HL-60 (cell line): ENCODE results near the gene CACNA1D.

Experiments
- GABPA ChIP-seq: IDR thresholded peaks from 2 replicates; pipeline ENCODE4 v1.6.1; 2012; ENCODE audit warnings: low read depth
- TF ChIP-seq, protein P1 (sequence below): IDR thresholded peaks from one replicate; pipeline ENCODE4 v1.5.1; 2011; ENCODE audit warnings: low read length, control low read depth, inconsistent platforms; ENCODE audit not compliant: insufficient read depth
- TF ChIP-seq, protein P2 (sequence below): IDR thresholded peaks from 2 replicates; pipeline ENCODE4 v1.6.1; 2012; ENCODE audit warnings: low read depth; ENCODE audit not compliant: insufficient replicate concordance

DNA sequence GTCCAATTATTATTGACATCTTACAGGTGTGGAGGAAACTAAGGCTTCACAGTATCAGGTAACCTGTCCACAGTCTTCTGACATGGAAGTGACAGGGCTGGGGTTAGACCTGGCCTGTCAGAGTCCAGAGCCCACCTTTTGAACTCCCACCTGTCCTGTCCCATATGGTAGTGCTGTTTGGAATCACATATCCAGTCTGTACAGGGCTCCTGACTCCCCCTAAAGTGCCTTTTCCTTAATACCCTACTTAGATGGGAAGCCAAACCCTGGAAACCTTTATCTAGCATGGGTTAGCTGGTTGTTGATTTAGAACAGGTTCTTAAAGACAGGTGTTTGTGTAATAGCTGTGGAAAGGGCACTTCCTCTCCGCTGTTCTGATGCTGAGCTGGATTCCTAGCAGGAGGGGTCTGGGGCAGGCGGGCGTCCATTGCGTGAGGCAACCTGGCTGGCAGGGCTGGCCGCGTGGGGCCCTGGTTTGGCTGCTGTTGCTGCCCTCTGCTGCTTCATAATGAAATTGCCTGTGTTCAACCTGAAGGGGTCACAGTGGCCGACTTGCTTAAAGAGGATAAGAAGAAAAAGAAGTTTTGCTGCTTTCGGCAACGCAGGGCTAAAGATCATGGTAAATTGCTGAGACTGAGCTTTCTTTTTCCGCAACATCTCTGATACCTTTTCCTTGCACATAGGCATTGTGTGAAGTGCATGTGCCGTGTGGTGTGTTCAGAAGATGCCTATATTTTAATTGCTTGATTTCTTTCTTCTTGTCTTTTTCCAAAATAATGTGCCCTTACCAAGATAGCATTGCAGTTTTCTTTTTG is 215.7 kb downstream of the CACNA1D start:
- TF ChIP-seq GABPA, result no peak
- TF ChIP-seq, protein P1, sequence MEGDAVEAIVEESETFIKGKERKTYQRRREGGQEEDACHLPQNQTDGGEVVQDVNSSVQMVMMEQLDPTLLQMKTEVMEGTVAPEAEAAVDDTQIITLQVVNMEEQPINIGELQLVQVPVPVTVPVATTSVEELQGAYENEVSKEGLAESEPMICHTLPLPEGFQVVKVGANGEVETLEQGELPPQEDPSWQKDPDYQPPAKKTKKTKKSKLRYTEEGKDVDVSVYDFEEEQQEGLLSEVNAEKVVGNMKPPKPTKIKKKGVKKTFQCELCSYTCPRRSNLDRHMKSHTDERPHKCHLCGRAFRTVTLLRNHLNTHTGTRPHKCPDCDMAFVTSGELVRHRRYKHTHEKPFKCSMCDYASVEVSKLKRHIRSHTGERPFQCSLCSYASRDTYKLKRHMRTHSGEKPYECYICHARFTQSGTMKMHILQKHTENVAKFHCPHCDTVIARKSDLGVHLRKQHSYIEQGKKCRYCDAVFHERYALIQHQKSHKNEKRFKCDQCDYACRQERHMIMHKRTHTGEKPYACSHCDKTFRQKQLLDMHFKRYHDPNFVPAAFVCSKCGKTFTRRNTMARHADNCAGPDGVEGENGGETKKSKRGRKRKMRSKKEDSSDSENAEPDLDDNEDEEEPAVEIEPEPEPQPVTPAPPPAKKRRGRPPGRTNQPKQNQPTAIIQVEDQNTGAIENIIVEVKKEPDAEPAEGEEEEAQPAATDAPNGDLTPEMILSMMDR, result peak; percentile 59
- TF ChIP-seq, protein P2, sequence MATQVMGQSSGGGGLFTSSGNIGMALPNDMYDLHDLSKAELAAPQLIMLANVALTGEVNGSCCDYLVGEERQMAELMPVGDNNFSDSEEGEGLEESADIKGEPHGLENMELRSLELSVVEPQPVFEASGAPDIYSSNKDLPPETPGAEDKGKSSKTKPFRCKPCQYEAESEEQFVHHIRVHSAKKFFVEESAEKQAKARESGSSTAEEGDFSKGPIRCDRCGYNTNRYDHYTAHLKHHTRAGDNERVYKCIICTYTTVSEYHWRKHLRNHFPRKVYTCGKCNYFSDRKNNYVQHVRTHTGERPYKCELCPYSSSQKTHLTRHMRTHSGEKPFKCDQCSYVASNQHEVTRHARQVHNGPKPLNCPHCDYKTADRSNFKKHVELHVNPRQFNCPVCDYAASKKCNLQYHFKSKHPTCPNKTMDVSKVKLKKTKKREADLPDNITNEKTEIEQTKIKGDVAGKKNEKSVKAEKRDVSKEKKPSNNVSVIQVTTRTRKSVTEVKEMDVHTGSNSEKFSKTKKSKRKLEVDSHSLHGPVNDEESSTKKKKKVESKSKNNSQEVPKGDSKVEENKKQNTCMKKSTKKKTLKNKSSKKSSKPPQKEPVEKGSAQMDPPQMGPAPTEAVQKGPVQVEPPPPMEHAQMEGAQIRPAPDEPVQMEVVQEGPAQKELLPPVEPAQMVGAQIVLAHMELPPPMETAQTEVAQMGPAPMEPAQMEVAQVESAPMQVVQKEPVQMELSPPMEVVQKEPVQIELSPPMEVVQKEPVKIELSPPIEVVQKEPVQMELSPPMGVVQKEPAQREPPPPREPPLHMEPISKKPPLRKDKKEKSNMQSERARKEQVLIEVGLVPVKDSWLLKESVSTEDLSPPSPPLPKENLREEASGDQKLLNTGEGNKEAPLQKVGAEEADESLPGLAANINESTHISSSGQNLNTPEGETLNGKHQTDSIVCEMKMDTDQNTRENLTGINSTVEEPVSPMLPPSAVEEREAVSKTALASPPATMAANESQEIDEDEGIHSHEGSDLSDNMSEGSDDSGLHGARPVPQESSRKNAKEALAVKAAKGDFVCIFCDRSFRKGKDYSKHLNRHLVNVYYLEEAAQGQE, result no peak
